GM12878 (cell line): Measurements from ENCODE around the gene CNST. TPM values are rescaled to one million over a fixed set of nuclear protein-coding genes. Genes with fewer than 3 reads are reported as not detected.

Experiments
- ATAC-seq: fragments of 200-7000 bp; cut with Tn5 transposase; 3 replicates; pipeline ENCODE4 v1.9.1; 2020; ENCODE audit warnings: mild to moderate bottlenecking, moderate library complexity
- BruUV-seq: library from RNA; stranded (reverse); fragments of 400-500 nt; replicated peaks from 2 replicates; lab custom pipeline; 2021; lab: Mats Ljungman, UMichigan
- CTCF ChIA-PET: fragments of 300-600 bp; sonication (Branson Sonifier 250); formaldehyde crosslinking; extraction: SDS; loops from one replicate; lab custom pipeline; 2021; ENCODE audit warnings: inconsistent platforms; lab: Yijun Ruan, JAX
- POLR2A ChIA-PET: fragments of 350-600 bp; formaldehyde crosslinking; extraction: SDS; loops from one replicate; lab custom pipeline; 2021; ENCODE audit warnings: inconsistent platforms; lab: Charles Lee
- RAD21 ChIA-PET: fragments of 300-600 bp; sonication (Branson Sonifier 250); formaldehyde crosslinking; loops from one replicate; lab custom pipeline; 2023; ENCODE audit warnings: antibody characterized with exemption; ENCODE audit not compliant: unreplicated experiment; lab: Charles Lee
- SMC1A ChIA-PET: fragments of 300-600 bp; sonication (Branson Sonifier 250); formaldehyde crosslinking; loops from one replicate; lab custom pipeline; 2023; ENCODE audit not compliant: unreplicated experiment, uncharacterized antibody; lab: Charles Lee
- DNase-seq: peaks from one replicate; pipeline ENCODE4 v3.0.0-alpha.2; 2011; ENCODE audit warnings: low read depth, low spot score
- FAIRE-seq: peaks from 3 replicates; lab custom pipeline; 2011; peaks lifted over from hg19 to GRCh38; lab: Jason Lieb, UNC
- H2AFZ ChIP-seq: 2 replicates; pipeline ENCODE4 v1.6.0; 2011; ENCODE audit warnings: low read depth, low read length, control low read depth; ENCODE audit not compliant: control insufficient read depth
- H3K27ac ChIP-seq: 2 replicates; pipeline ENCODE4 v1.5.1; 2011; ENCODE audit warnings: control low read depth; ENCODE audit not compliant: control insufficient read depth, insufficient read depth
- H3K27me3 ChIP-seq, 2 experiments: replicated peaks in 1 of 2; 2 replicates each; pipeline versions ENCODE4 v1.6.0 to v1.6.1; 2011; ENCODE audit warnings: low read length in 1 of 2; ENCODE audit not compliant: control insufficient read depth in 2 of 2, insufficient read depth in 2 of 2
- H3K36me3 ChIP-seq, 2 experiments: 2 replicates each; pipeline ENCODE4 v1.5.1; 2011; ENCODE audit warnings: low read length in 1 of 2; ENCODE audit not compliant: control insufficient read depth in 2 of 2, insufficient read depth in 2 of 2
- H3K4me1 ChIP-seq: 2 replicates; pipeline ENCODE4 v1.6.1; 2011; ENCODE audit warnings: mild to moderate bottlenecking, low read length, moderate library complexity, mixed read lengths; ENCODE audit not compliant: control insufficient read depth, insufficient read depth
- H3K4me2 ChIP-seq: 2 replicates; pipeline ENCODE4 v1.6.0; 2011; ENCODE audit warnings: control low read depth; ENCODE audit not compliant: control insufficient read depth, insufficient read depth
- H3K4me3 ChIP-seq: fragments of 200-600 bp; sonication (generic); 2 replicates; pipeline ENCODE4 v1.5.1; 2016
- H3K79me2 ChIP-seq: 2 replicates; pipeline ENCODE4 v1.6.0; 2011; ENCODE audit warnings: low read length; ENCODE audit not compliant: control insufficient read depth, insufficient read depth
- H3K9ac ChIP-seq: 2 replicates; pipeline ENCODE4 v1.8.0; 2011; ENCODE audit warnings: low read length, control low read depth, mixed read lengths; ENCODE audit not compliant: control insufficient read depth, insufficient read depth
- H3K9me3 ChIP-seq: replicated peaks from 3 replicates; pipeline ENCODE4 v1.5.1; 2011; ENCODE audit warnings: mild to moderate bottlenecking, low read length; ENCODE audit not compliant: control insufficient read depth, insufficient read depth
- H4K20me1 ChIP-seq: 2 replicates; pipeline ENCODE4 v1.6.0; 2011; ENCODE audit not compliant: control insufficient read depth, insufficient read depth
- NBN ChIP-seq: fragments of 450-650 bp; IDR thresholded peaks from 2 replicates; pipeline ENCODE4 v1.6.1; 2016
- PAX8 ChIP-seq: fragments of 450-650 bp; IDR thresholded peaks from 2 replicates; pipeline ENCODE4 v1.6.1; 2017; ENCODE audit warnings: mild to moderate bottlenecking, moderate library complexity
- POLR2A ChIP-seq: IDR thresholded peaks from 2 replicates; pipeline ENCODE4 v1.6.1; 2011; ENCODE audit warnings: low read depth, mild to moderate bottlenecking, low read length
- RB1 ChIP-seq: fragments of 450-650 bp; formaldehyde crosslinking; IDR thresholded peaks from 2 replicates; pipeline ENCODE4 v1.6.1; 2017; ENCODE audit warnings: mild to moderate bottlenecking, borderline replicate concordance
- RCOR1 ChIP-seq: conservative IDR thresholded peaks from 2 replicates; pipeline ENCODE4 v1.6.1; 2012; ENCODE audit warnings: low read depth, low read length, improper control_type of control experiment
- RFX5 ChIP-seq: IDR thresholded peaks from 2 replicates; pipeline ENCODE4 v1.6.1; 2011; ENCODE audit warnings: low read depth, low read length, improper control_type of control experiment
- SIX5 ChIP-seq: IDR thresholded peaks from 2 replicates; pipeline ENCODE4 v1.6.1; 2011; ENCODE audit warnings: mild to moderate bottlenecking, low read depth, low read length, moderate library complexity; ENCODE audit not compliant: severe bottlenecking
- STAT1 ChIP-seq: fragments of 450-650 bp; conservative IDR thresholded peaks from 2 replicates; pipeline ENCODE4 v1.6.1; 2014; ENCODE audit warnings: antibody characterized with exemption, mild to moderate bottlenecking
- STAT3 ChIP-seq: IDR thresholded peaks from 2 replicates; pipeline ENCODE4 v1.6.1; 2011; ENCODE audit warnings: low read depth, low read length, improper control_type of control experiment
- SUPT20H ChIP-seq: IDR thresholded peaks from 2 replicates; pipeline ENCODE4 v1.6.1; 2011; ENCODE audit warnings: low read depth, mild to moderate bottlenecking, low read length, moderate library complexity, borderline replicate concordance; ENCODE audit not compliant: control insufficient read depth
- TAF1 ChIP-seq: IDR thresholded peaks from 2 replicates; pipeline ENCODE4 v1.6.1; 2011; ENCODE audit warnings: mild to moderate bottlenecking, low read depth, low read length, borderline replicate concordance
- WGBS: methylation state at CpG from one replicate; pipeline ENCODE4 v1.1.6; 2016; ENCODE audit warnings: low lambda C conversion rate; ENCODE audit not compliant: insufficient replicate concordance, insufficient coverage; ENCODE audit errors: missing lambda C conversion rate; 5-methylcytosine and 5-hydroxymethylcytosine counted together
- in situ Hi-C: fragments of 300-500 bp; cut with MboI; formaldehyde crosslinking; loops from 9 replicates; pipeline ENCODE4 v1.14.3; 2018; ENCODE audit warnings: mixed read lengths
- intact Hi-C: fragments of 100-400 bp; cut with micrococcal nuclease; formaldehyde crosslinking; loops from one replicate; pipeline ENCODE4 v1.14.2; 2022; ENCODE audit not compliant: unreplicated experiment
- polyA plus RNA-seq, 11 experiments: library from polyadenylated mRNA; depleted of rRNA in 4 of 11; unstranded in 6 of 11; stranded (reverse) in 5 of 11; fragments of >200 nt; fragmentation: Nextera tagmentation in 4 of 11; fragmentation: Illumina TruSeq in 1 of 11; extraction: Ambion mirVana in 4 of 11; extraction: Trizol in 1 of 11; gene quantifications; 1 replicate in 1 of 11; 2 replicates in 10 of 11; pipeline versions ENCODE4 v1.2.1 to v1.2.3, GENCODE V29; 2011 to 2016; ENCODE audit warnings: inconsistent platforms in 2 of 11, missing spikeins in 2 of 11, low read depth in 1 of 11
- total RNA-seq, 4 experiments: library from RNA; depleted of rRNA in 3 of 4; stranded (reverse); fragments of >200 nt in 3 of 4; fragmentation: Illumina TruSeq in 1 of 4; extraction: Trizol in 1 of 4; gene quantifications; 2 replicates each; pipeline versions ENCODE4 v1.2.1 to v1.2.3, GENCODE V29; 2013 to 2021
- TF ChIP-seq, protein P1 (sequence below): IDR thresholded peaks from 2 replicates; pipeline ENCODE4 v1.6.1; 2011; ENCODE audit warnings: low read depth, mild to moderate bottlenecking, low read length, moderate library complexity, borderline replicate concordance; ENCODE audit errors: extremely low read depth
- TF ChIP-seq, protein P2 (sequence below), 3 experiments: IDR thresholded peaks in 2 of 3; conservative IDR thresholded peaks in 1 of 3; 2 replicates each; pipeline ENCODE4 v1.5.1; 2011; ENCODE audit warnings: low read depth in 3 of 3, low read length in 3 of 3, mild to moderate bottlenecking in 3 of 3, control low read depth in 2 of 3, moderate library complexity in 2 of 3, inconsistent platforms in 1 of 3, mixed read lengths in 1 of 3; ENCODE audit not compliant: control insufficient read depth in 2 of 3, insufficient read depth in 1 of 3; ENCODE audit errors: extremely low read depth in 1 of 3
- TF ChIP-seq, protein P3 (sequence below): fragments of 450-650 bp; IDR thresholded peaks from 2 replicates; pipeline ENCODE4 v1.6.1; 2017; ENCODE audit warnings: low read depth, mild to moderate bottlenecking, moderate library complexity

Gene CNST
- total and polyA plus RNA-seq, 10 of the 15 experiments (the other 5 are each of a cell fraction or from before 2014, with no cell fraction given) = 4.8 to 16.2 (median 12.3) TPM

DNA sequence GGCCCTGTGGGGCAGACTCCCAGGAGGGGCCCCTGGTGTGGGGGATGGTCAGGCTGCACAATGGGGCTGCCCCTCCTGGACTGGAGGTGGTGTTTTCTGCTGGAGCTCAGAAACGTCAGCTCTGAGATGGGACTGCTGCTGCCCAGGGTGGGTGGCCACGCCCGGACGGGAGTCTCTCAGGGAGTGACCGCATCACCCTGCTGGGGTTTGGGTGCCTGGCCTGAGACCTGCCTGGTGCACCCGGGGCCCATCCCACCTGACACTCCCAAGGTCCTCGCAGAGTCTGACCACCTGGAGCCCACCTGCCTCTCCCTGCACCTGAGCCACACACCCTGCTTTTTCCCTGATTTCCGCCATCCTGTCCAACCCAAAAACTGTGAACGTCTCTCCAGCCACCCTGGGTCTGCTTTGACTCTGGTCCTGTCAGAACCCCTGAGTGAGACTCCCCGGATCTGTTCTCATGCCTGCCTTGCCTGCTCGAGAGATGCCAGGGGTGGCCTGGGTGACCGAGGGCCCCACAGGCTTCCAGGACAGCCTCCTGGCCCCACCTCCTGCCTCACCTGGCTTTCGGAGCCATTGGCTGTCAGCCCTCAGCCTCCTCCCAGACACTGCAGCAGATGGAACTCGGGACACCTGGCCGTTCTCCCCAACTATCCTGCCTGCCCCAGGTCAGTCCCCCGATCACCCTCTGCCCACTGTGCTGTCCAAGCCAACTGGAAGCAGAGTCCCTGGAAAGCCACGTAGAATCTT is 47.6 kb upstream of the CNST start:
- intact Hi-C loops (no loop called here), in situ Hi-C loops (no loop called here)
- H3K9me3 ChIP-seq = peaks cover 20% of the 10 kb centered on the region; the same call in 2 of the 3 replicates
- no peak overlapping the region for H2AFZ ChIP-seq
- ChIA-PET RAD21 (no interaction called here), CTCF (no interaction called here), SMC1A (no interaction called here), POLR2A (interaction anchor here (0.7 kb wide), 1 partner anchor 80 kb away, joined by 4 read pairs; no protein-coding TSS in a partner anchor)
- H3K79me2 ChIP-seq = no peaks in the 10 kb centered on the region
- no peaks in the 10 kb centered on the region for H3K27me3 ChIP-seq
- ATAC-seq = no peak
- H3K4me1 ChIP-seq = no peaks in the 10 kb centered on the region
- TF ChIP-seq SIX5 (no peak), RFX5 (no peak), NBN (no peak), STAT1 (no peak), PAX8 (no peak), POLR2A (no peak), SUPT20H (no peak), STAT3 (no peak), RCOR1 (no peak), TAF1 (no peak), RB1 (no peak)
- TF ChIP-seq, protein P1, sequence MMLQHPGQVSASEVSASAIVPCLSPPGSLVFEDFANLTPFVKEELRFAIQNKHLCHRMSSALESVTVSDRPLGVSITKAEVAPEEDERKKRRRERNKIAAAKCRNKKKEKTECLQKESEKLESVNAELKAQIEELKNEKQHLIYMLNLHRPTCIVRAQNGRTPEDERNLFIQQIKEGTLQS = no peak
- TF ChIP-seq, protein P2, sequence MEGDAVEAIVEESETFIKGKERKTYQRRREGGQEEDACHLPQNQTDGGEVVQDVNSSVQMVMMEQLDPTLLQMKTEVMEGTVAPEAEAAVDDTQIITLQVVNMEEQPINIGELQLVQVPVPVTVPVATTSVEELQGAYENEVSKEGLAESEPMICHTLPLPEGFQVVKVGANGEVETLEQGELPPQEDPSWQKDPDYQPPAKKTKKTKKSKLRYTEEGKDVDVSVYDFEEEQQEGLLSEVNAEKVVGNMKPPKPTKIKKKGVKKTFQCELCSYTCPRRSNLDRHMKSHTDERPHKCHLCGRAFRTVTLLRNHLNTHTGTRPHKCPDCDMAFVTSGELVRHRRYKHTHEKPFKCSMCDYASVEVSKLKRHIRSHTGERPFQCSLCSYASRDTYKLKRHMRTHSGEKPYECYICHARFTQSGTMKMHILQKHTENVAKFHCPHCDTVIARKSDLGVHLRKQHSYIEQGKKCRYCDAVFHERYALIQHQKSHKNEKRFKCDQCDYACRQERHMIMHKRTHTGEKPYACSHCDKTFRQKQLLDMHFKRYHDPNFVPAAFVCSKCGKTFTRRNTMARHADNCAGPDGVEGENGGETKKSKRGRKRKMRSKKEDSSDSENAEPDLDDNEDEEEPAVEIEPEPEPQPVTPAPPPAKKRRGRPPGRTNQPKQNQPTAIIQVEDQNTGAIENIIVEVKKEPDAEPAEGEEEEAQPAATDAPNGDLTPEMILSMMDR (IDR thresholded peaks at IDR 0.05 in 2 of 3, conservative IDR thresholded peaks at IDR 0.05 in 1 of 3; ENCODE audit: control insufficient read depth in 2 of 3, extremely low read depth in 1 of 3, insufficient read depth in 1 of 3, low read depth in 3 of 3, low read length in 3 of 3) = no peak
- TF ChIP-seq, protein P3, sequence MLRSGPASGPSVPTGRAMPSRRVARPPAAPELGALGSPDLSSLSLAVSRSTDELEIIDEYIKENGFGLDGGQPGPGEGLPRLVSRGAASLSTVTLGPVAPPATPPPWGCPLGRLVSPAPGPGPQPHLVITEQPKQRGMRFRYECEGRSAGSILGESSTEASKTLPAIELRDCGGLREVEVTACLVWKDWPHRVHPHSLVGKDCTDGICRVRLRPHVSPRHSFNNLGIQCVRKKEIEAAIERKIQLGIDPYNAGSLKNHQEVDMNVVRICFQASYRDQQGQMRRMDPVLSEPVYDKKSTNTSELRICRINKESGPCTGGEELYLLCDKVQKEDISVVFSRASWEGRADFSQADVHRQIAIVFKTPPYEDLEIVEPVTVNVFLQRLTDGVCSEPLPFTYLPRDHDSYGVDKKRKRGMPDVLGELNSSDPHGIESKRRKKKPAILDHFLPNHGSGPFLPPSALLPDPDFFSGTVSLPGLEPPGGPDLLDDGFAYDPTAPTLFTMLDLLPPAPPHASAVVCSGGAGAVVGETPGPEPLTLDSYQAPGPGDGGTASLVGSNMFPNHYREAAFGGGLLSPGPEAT = no peak
- no TSS peak for BruUV-seq
- no peaks in the 10 kb centered on the region for H3K36me3 ChIP-seq
- H3K4me2 ChIP-seq = no peak overlapping the region
- WGBS = 60% methylated on average over 16 of the region's 17 CpGs
- no peak overlapping the region for H3K4me3 ChIP-seq
- no peak for FAIRE-seq
- DNase-seq = no peak
- H4K20me1 ChIP-seq = no peaks in the 10 kb centered on the region
- H3K27ac ChIP-seq = no peak overlapping the region
- H3K9ac ChIP-seq = no peak overlapping the region
